ENCODE measurements around the gene CEBPA.

- TF ChIP-seq CTCF (IDR thresholded peaks at IDR 0.05; ENCODE audit: insufficient read depth, low read length) (no peak), REST (IDR thresholded peaks at IDR 0.05; ENCODE audit: insufficient replicate concordance, low read depth) (no peak)
Observed at GRCh38 chr19:33256261-33256660, 46.1 kb downstream of the CEBPA start.

Measured in HL-60 (cell line).